Thyroid gland (tissue), 4 donors: Measurements from ENCODE around the gene TMEM121B. TPM values are rescaled to one million over a fixed set of nuclear protein-coding genes. Genes with fewer than 3 reads are reported as not detected.

Source experiments
- DNase-seq, 2 donors: peaks; one replicate each; pipeline ENCODE4 v3.0.0-alpha.2; 2019
- H3K27ac ChIP-seq, 3 donors: fragments of 200-600 bp; sonication (generic); 1 replicate in 2 of 3; 2 replicates in 1 of 3; pipeline ENCODE4 v1.5.1; 2016 to 2019; ENCODE audit warnings: mild to moderate bottlenecking in 1 of 3, moderate library complexity in 1 of 3
- H3K27me3 ChIP-seq: fragments of 200-600 bp; sonication (generic); one replicate; pipeline ENCODE4 v1.5.1; 2019
- H3K36me3 ChIP-seq, 2 donors: fragments of 200-600 bp; sonication (generic); one replicate each; pipeline ENCODE4 v1.5.1; 2016 to 2019
- H3K4me1 ChIP-seq, 2 donors: fragments of 200-600 bp; sonication (generic); one replicate each; pipeline ENCODE4 v1.5.1; 2017 to 2019
- H3K4me3 ChIP-seq, 3 donors: fragments of 200-600 bp; sonication (generic); replicated peaks in 1 of 3; 1 replicate in 2 of 3; 2 replicates in 1 of 3; pipeline ENCODE4 v1.5.1; 2016; ENCODE audit warnings: mild to moderate bottlenecking in 1 of 3
- H3K9me3 ChIP-seq: fragments of 200-600 bp; sonication (generic); one replicate; pipeline ENCODE4 v1.5.1; 2017
- POLR2A ChIP-seq, 2 donors: fragments of 450-650 bp; IDR thresholded peaks; one replicate each; pipeline ENCODE4 v1.6.1; 2017; ENCODE audit warnings: antibody characterized with exemption in 2 of 2, mild to moderate bottlenecking in 2 of 2, moderate library complexity in 1 of 2
- WGBS, 2 donors: methylation state at CpG; one replicate each; pipeline ENCODE4 v1.1.5; 2017; 5-methylcytosine and 5-hydroxymethylcytosine counted together
- intact Hi-C: fragments of 100-400 bp; cut with DNase I; formaldehyde crosslinking; loops from one replicate; pipeline ENCODE4 v1.15.1; 2023
- total RNA-seq, 4 donors: library from RNA; depleted of rRNA; stranded (reverse); fragments of >200 nt; gene quantifications; one replicate each; pipeline ENCODE4 v1.2.3, GENCODE V29; 2016
- TF ChIP-seq, protein P1 (sequence below), 6 experiments: fragments of 200-600 bp in 3 of 6; fragments of 450-650 bp in 3 of 6; sonication (generic) in 3 of 6; IDR thresholded peaks; one replicate each; pipeline ENCODE4 v1.5.1; 2016 to 2019; ENCODE audit warnings: antibody characterized with exemption in 6 of 6, mild to moderate bottlenecking in 2 of 6, inconsistent platforms in 1 of 6, moderate library complexity in 1 of 6

The TMEM121B gene
- total RNA-seq, 4 donors from 2014 or later = 0.10 to 0.17 TPM; not detected in 2

DNA sequence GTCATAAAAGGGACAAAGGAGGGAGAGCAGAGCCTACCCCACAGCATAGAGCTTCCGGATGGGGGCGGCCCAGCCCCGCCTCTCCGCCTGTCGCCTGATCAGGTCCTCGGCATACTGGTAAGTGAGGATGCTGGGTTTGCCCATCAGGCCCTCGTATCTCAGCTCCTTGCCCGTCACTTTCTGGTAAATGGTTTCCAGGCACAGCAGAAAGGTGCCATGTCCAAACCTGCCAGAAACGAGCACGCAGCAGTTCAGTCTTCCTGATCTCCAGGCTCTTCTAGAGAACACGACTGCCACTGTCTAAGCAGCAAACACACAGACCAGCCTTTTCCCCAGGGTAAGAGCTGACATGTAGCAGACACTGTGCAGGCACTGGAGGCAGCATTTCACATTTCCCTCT lies 17.4 kb upstream of the TMEM121B start:
- H3K4me1 ChIP-seq = no peaks in the 10 kb centered on the region
- WGBS, 2 donors = 88 to 95% methylated on average over 11 of the region's 11 CpGs
- no peaks in the 10 kb centered on the region for H3K27me3 ChIP-seq
- H3K9me3 ChIP-seq = no peaks in the 10 kb centered on the region
- no peak for DNase-seq
- H3K36me3 ChIP-seq = peaks cover 12 to 25% of the 10 kb centered on the region in 2 donors
- H3K4me3 ChIP-seq = no peak overlapping the region
- intact Hi-C loops = no loop called here
- H3K27ac ChIP-seq = no peak overlapping the region
- TF ChIP-seq POLR2A (IDR thresholded peaks at IDR 0.05) = no peak
- TF ChIP-seq, protein P1, sequence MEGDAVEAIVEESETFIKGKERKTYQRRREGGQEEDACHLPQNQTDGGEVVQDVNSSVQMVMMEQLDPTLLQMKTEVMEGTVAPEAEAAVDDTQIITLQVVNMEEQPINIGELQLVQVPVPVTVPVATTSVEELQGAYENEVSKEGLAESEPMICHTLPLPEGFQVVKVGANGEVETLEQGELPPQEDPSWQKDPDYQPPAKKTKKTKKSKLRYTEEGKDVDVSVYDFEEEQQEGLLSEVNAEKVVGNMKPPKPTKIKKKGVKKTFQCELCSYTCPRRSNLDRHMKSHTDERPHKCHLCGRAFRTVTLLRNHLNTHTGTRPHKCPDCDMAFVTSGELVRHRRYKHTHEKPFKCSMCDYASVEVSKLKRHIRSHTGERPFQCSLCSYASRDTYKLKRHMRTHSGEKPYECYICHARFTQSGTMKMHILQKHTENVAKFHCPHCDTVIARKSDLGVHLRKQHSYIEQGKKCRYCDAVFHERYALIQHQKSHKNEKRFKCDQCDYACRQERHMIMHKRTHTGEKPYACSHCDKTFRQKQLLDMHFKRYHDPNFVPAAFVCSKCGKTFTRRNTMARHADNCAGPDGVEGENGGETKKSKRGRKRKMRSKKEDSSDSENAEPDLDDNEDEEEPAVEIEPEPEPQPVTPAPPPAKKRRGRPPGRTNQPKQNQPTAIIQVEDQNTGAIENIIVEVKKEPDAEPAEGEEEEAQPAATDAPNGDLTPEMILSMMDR (IDR thresholded peaks at IDR 0.05) = no peak

DNA sequence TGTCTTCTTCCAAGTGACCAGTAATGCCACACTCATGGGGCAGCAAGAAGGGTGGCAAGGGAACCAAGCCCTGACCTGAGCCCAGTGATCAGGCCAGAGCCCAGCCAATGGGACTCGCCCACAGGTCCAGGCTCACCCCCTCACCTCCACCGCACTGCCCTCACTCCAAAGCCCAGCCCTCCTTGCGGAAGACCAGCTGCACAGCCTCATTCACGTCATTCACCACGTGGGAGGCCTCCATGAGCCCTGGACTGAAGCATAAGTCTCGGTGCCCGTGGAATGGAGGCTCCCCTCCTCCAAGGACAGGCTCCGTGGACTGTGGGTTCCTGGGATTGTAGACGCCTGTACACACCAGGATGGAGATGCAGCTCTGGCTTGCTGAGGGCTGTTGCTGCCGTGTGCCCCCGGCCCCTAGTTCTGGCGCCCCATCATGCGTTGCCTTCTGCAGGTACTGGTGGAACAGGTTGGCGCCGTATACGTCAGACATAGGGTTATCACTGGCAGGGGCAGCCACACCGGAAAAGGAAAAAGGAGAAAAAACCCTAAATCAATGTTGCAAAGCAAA lies 16.8 kb upstream of the TMEM121B start:
- H3K27ac ChIP-seq = no peak overlapping the region
- no peak for DNase-seq
- H3K4me3 ChIP-seq = no peak overlapping the region
- 90 to 92% methylated on average over 13 to 17 of the region's 17 CpGs for WGBS, 2 donors
- H3K9me3 ChIP-seq = no peaks in the 10 kb centered on the region
- H3K4me1 ChIP-seq = no peaks in the 10 kb centered on the region
- H3K36me3 ChIP-seq = peaks cover 8 to 21% of the 10 kb centered on the region in 2 donors
- TF ChIP-seq, protein P1 (IDR thresholded peaks at IDR 0.05) = no peak
- no peak for TF ChIP-seq POLR2A (IDR thresholded peaks at IDR 0.05)
- intact Hi-C loops = no loop called here
- H3K27me3 ChIP-seq = no peaks in the 10 kb centered on the region

DNA sequence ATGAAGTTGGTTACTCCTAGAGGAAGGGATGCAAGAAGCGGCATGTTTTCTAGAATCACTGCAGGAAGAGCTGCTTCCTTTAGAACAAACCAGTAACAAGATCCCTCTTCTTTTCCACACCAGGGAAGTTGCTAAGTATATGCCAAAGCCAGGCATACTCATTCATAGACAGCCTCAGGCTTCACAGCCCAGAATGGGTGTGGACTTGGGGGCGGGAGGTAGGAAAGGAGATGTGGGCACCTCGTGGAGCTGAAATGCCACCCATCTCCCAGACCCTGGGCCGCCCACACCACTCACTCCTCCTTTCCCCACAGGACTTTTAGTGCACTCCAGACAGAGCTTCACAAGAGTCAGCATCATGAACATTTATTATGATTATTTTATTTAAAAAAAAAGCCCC lies 16.0 kb upstream of the TMEM121B start:
- Histone ChIP-seq H3K36me3 (peaks cover 6 to 21% of the 10 kb centered on the region in 2 donors), H3K9me3 (no peaks in the 10 kb centered on the region), H3K4me3 (no peak overlapping the region), H3K27ac (no peak overlapping the region), H3K4me1 (no peaks in the 10 kb centered on the region), H3K27me3 (no peaks in the 10 kb centered on the region)
- no peak for TF ChIP-seq POLR2A (IDR thresholded peaks at IDR 0.05)
- TF ChIP-seq, protein P1 (IDR thresholded peaks at IDR 0.05) = no peak
- no peak for DNase-seq
- 84 to 88% methylated on average over 4 of the region's 4 CpGs for WGBS, 2 donors
- intact Hi-C loops = no loop called here

DNA sequence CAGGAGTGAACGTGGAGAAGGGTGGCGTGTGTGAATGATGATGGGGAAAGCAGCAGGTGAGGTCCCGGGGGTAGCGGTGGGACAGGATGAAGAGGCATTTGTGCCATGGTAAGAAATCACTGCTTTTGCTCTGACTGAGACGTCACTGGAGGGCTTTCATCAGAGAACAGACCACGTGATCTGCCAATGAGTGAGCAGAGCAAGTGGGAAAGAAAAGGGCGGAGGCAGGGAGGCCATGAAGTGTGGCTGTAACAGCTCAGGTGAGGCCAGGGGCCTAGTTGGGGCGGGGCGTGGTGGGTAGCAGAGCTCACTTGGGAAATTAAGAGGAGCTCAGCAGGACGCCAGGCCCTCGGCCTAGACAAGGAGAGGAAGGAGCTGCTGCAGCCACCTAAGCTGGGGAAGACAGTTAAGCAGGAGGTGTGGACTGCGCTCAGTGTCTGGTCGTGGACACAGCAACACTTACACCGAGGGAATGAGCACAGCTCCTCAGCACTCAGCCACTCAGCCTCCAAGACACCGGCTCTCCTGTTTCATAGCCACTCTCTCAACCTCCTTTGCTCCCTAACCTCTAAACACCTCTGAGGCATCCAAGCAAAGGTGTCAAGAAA lies 14.1 kb upstream of the TMEM121B start:
- Histone ChIP-seq H3K4me1 (no peaks in the 10 kb centered on the region), H3K36me3 (peaks cover 0 to 16% of the 10 kb centered on the region in 2 donors), H3K27ac (no peak overlapping the region), H3K4me3 (no peak overlapping the region), H3K27me3 (no peaks in the 10 kb centered on the region), H3K9me3 (no peaks in the 10 kb centered on the region)
- TF ChIP-seq, protein P1 (IDR thresholded peaks at IDR 0.05) = no peak
- TF ChIP-seq POLR2A (IDR thresholded peaks at IDR 0.05) = no peak
- intact Hi-C loops = no loop called here
- 83 to 85% methylated on average over 15 of the region's 15 CpGs for WGBS, 2 donors
- DNase-seq = no peak

DNA sequence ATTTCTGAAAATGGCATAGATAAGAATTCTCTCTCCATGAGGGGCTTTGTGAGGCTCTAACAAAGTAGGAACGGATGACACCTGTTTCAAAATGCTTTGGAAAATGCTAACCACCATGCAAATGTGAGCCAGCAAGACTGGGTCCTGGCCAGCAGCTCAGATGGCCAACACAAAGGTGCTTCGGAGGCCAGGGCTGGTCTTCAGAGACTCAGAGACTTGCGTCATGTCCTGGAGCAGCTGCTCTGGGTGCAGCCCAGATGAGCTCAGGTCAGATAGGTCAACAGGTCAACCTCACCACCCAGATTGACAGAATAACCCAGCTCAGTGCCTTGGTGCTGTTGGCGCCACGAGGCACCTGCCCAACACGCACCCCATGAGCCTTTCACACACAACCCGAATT lies 12.0 kb upstream of the TMEM121B start:
- DNase-seq = no peak
- no peaks in the 10 kb centered on the region for H3K27me3 ChIP-seq
- WGBS, 2 donors = 89 to 92% methylated on average over 3 to 7 of the region's 7 CpGs

More for the DNA sequence above, 12.0 kb upstream of the TMEM121B start:
- intact Hi-C loops = no loop called here
- H3K9me3 ChIP-seq = no peaks in the 10 kb centered on the region
- H3K4me1 ChIP-seq = no peaks in the 10 kb centered on the region
- no peak overlapping the region for H3K4me3 ChIP-seq
- TF ChIP-seq POLR2A (IDR thresholded peaks at IDR 0.05) = no peak
- TF ChIP-seq, protein P1 (IDR thresholded peaks at IDR 0.05) = no peak
- H3K36me3 ChIP-seq = peaks cover 0 to 12% of the 10 kb centered on the region in 2 donors
- no peak overlapping the region for H3K27ac ChIP-seq
